Chondrocyte (in vitro differentiated cells): ENCODE data around the gene RGSL1. TPM values are rescaled to one million over a fixed set of nuclear protein-coding genes. Genes with fewer than 3 reads are reported as not detected.

Experiments used
- DNase-seq: peaks from one replicate; pipeline ENCODE4 v3.0.0; 2021; ENCODE audit warnings: mixed read lengths, low spot score
- H3K27ac Mint-ChIP-seq: one replicate; pipeline ENCODE4 v1.8.0; 2021; ENCODE audit warnings: mild to moderate bottlenecking, moderate library complexity, mixed read lengths; ENCODE audit not compliant: unreplicated experiment
- H3K27me3 Mint-ChIP-seq: 2 replicates; pipeline ENCODE4 v1.8.0; 2021; ENCODE audit warnings: low read depth, mixed read lengths
- H3K36me3 Mint-ChIP-seq: 2 replicates; pipeline ENCODE4 v1.8.0; 2021; ENCODE audit warnings: low read depth, mixed read lengths
- H3K4me1 Mint-ChIP-seq: 2 replicates; pipeline ENCODE4 v1.8.0; 2021; ENCODE audit warnings: low read depth, mild to moderate bottlenecking, mixed read lengths
- H3K4me3 Mint-ChIP-seq: one replicate; pipeline ENCODE4 v1.8.0; 2021; ENCODE audit warnings: mild to moderate bottlenecking, moderate library complexity, mixed read lengths; ENCODE audit not compliant: unreplicated experiment
- H3K9me3 Mint-ChIP-seq: 2 replicates; pipeline ENCODE4 v1.8.0; 2021; ENCODE audit warnings: low read depth, mixed read lengths
- total RNA-seq: library from RNA; stranded (reverse); gene quantifications from 3 replicates; pipeline ENCODE4 v1.2.1, GENCODE V29; 2021
- TF ChIP-seq, protein P1 (sequence below): fragments of 200-600 bp; sonication (generic); IDR thresholded peaks from 2 replicates; pipeline ENCODE4 v1.5.0; 2021; ENCODE audit warnings: antibody characterized with exemption, mild to moderate bottlenecking, moderate library complexity

RGSL1 gene
- total RNA-seq, 1 donor from 2014 or later = not detected

DNA sequence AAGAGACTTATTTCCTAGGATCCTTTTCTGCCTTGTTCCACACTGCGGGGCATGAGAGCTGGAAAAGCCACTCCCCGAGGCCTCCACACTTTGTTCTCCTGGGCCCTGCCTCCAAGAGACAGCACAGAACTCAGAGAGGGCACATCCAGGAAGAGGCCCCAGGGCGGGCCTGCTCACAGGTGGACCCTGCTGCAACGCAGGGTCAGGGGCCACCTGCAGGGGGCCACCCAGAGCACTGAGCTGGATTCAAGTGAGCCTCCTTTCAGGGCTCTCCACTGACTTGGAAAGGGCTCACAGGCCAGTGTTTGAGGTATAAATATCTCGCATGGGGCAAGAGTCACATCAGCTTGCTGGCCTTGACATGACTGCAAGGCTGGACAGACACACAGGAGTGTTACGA is 149.4 kb downstream of the RGSL1 start:
- no peaks in the 10 kb centered on the region for H3K27me3 Mint-ChIP-seq
- peaks cover 6% of the 10 kb centered on the region for H3K36me3 Mint-ChIP-seq
- no peak overlapping the region for H3K4me3 Mint-ChIP-seq
- no peak for DNase-seq
- no peaks in the 10 kb centered on the region for H3K9me3 Mint-ChIP-seq
- TF ChIP-seq, protein P1, sequence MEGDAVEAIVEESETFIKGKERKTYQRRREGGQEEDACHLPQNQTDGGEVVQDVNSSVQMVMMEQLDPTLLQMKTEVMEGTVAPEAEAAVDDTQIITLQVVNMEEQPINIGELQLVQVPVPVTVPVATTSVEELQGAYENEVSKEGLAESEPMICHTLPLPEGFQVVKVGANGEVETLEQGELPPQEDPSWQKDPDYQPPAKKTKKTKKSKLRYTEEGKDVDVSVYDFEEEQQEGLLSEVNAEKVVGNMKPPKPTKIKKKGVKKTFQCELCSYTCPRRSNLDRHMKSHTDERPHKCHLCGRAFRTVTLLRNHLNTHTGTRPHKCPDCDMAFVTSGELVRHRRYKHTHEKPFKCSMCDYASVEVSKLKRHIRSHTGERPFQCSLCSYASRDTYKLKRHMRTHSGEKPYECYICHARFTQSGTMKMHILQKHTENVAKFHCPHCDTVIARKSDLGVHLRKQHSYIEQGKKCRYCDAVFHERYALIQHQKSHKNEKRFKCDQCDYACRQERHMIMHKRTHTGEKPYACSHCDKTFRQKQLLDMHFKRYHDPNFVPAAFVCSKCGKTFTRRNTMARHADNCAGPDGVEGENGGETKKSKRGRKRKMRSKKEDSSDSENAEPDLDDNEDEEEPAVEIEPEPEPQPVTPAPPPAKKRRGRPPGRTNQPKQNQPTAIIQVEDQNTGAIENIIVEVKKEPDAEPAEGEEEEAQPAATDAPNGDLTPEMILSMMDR = peak; percentile 55
- H3K4me1 Mint-ChIP-seq = peaks cover 12% of the 10 kb centered on the region
- H3K27ac Mint-ChIP-seq = no peak overlapping the region

DNA sequence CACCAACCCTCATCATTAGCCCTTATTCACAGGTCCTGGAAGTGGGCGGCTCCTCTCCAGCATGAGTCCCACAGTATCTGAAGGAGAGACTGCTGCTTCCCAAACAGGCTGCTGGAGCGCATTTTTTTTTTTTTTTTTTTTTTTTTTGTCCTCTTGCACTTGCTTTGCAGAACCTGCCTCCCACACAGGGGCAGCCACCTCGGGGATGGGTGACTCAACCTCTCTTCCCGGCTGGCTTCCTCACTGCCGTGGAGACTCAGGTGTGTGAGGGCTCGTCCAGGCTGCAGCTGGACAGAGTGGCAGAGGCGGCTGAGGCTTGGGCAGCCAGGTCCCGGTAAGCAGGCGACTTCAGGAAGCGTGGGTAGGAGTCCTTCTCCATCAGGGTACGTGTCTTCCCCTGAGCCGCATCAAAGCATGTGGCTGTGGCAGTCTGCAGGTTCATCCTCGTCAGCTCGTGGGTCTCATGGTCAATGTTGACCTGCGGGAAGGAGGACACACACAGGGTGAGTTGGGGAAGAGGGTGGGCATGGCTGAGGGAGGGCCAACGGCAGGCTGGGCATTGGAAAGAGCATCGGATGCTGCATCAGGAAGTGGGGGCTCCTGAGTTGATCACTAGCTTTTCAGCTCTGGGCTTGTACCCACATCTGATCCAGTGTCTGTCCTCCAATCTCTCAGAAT is 150.2 kb downstream of the RGSL1 start:
- no peak for DNase-seq
- Mint-ChIP-seq H3K4me3 (no peak overlapping the region), H3K27ac (no peak overlapping the region), H3K9me3 (no peaks in the 10 kb centered on the region), H3K36me3 (peaks cover 6% of the 10 kb centered on the region), H3K4me1 (peaks cover 16% of the 10 kb centered on the region), H3K27me3 (no peaks in the 10 kb centered on the region)
- TF ChIP-seq, protein P1 = no peak

DNA sequence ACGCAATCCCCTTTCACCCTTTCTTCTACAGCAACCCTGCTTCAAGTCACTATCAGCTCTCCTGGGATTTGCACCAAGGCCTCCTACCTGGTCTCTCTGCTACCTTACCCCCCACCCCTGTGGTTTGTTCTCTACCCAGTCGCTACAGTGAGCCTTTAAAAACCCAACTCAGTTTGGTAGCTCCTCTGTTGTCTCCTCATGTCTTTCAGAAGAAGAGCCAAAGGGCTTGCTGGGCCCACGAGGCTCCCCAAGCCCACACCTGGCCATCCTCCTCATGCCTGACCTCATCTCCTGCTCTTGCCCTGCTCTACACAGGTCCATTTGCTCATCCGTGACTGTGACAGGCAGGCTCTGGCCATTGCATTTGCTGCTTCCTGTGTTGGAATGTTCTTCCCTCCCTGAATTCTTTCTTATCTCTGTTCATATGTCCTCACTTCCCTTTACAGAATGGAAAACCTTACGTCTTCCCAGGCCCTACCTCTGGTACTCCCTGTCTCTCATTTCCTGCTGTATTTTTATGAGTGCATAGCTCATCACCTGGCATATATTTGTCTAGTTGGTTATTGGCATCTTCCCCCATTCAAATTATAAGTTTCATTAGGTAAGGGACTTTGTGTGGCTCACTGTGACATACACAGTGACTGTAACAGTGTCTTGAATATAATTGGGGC is 150.9 kb downstream of the RGSL1 start:
- no peak for DNase-seq
- Mint-ChIP-seq H3K9me3 (no peaks in the 10 kb centered on the region), H3K27me3 (no peaks in the 10 kb centered on the region), H3K36me3 (peaks cover 6% of the 10 kb centered on the region), H3K4me1 (peaks cover 14% of the 10 kb centered on the region), H3K4me3 (no peak overlapping the region), H3K27ac (no peak overlapping the region)
- TF ChIP-seq, protein P1 = no peak

DNA sequence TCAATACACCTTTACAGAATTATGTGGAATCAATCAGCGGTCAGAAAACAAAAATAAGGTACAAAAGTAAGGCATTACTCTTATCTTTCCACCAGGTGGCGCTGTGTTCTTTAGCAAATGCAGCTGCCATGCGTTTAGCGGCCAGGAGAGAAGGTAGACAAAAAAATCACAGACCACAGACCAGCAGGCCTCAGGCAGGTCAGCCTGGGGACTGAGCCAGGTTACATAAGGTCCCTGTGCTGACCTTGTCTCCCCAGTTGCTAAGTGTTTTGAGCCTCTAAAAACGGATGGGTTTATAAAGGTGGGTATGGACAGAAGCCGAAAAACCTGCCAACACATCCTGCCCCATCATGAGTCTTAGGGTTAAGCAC is 151.5 kb downstream of the RGSL1 start:
- Mint-ChIP-seq H3K4me3 (no peak overlapping the region), H3K27me3 (no peaks in the 10 kb centered on the region), H3K27ac (no peak overlapping the region), H3K9me3 (no peaks in the 10 kb centered on the region), H3K36me3 (peaks cover 6% of the 10 kb centered on the region), H3K4me1 (peaks cover 11% of the 10 kb centered on the region)
- no peak for DNase-seq
- TF ChIP-seq, protein P1 = peak; percentile 93

DNA sequence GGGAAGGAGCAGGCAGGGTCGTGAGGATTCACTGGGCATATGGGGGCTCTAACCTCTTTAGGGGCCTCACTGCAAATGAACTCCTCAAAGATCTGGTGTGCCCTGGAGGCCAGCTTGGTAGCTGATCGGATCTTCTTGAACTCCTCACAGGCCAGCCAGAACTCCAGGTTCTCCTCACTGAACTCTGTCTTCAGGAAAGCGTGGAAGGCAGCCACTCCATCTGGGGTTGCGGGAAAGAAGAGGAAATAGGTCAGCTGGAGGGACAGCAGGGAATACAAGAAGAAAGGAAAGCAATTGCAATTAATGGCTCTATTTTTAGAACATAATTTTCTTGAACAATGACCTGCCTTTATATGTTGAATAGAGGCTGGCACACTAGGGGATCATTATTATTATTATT is 152.0 kb downstream of the RGSL1 start:
- no peak for DNase-seq
- no peaks in the 10 kb centered on the region for H3K27me3 Mint-ChIP-seq
- peaks cover 11% of the 10 kb centered on the region for H3K4me1 Mint-ChIP-seq
- no peak overlapping the region for H3K27ac Mint-ChIP-seq
- no peaks in the 10 kb centered on the region for H3K9me3 Mint-ChIP-seq
- TF ChIP-seq, protein P1 = no peak
- H3K36me3 Mint-ChIP-seq = peaks cover 6% of the 10 kb centered on the region
- no peak overlapping the region for H3K4me3 Mint-ChIP-seq
